IMR-90 (cell line): ENCODE results near the gene PCCA. TPM values are rescaled to one million over a fixed set of nuclear protein-coding genes. Genes with fewer than 3 reads are reported as not detected.

Experiments used
- ATAC-seq: fragments of 200-7000 bp; cut with Tn5 transposase; 2 replicates; pipeline ENCODE4 v1.9.1; 2020; ENCODE audit warnings: low read depth, mild to moderate bottlenecking, moderate library complexity
- BruUV-seq: library from RNA; stranded (reverse); fragments of 400-500 nt; replicated peaks from 2 replicates; lab custom pipeline; 2021; lab: Mats Ljungman, UMichigan
- CTCF ChIA-PET: fragments of 300-600 bp; formaldehyde crosslinking; extraction: SDS; loops from one replicate; lab custom pipeline; 2021; ENCODE audit warnings: antibody characterized with exemption; lab: Yijun Ruan, JAX
- POLR2A ChIA-PET: fragments of 300-600 bp; sonication (Branson Sonifier 250); formaldehyde crosslinking; loops from one replicate; lab custom pipeline; 2022; ENCODE audit warnings: antibody characterized with exemption; ENCODE audit not compliant: unreplicated experiment; lab: Charles Lee
- DNase-seq: peaks from one replicate; pipeline ENCODE4 v3.0.0; 2013
- H2AFZ ChIP-seq: replicated peaks from 2 replicates; pipeline ENCODE3; 2013; ENCODE audit warnings: low read length, mild to moderate bottlenecking; ENCODE audit not compliant: poor library complexity
- H2AK5ac ChIP-seq: 2 replicates; pipeline ENCODE4 v1.6.1; 2013; ENCODE audit warnings: low read depth, low read length, inconsistent platforms
- H2AK9ac ChIP-seq: replicated peaks from 2 replicates; pipeline ENCODE3; 2013; ENCODE audit warnings: mild to moderate bottlenecking, low read depth, low read length, moderate library complexity; ENCODE audit not compliant: poor library complexity
- H2BK120ac ChIP-seq: 2 replicates; pipeline ENCODE4 v1.6.1; 2013; ENCODE audit warnings: low read depth, low read length, inconsistent platforms
- H2BK15ac ChIP-seq: 3 replicates; pipeline ENCODE4 v1.6.1; 2013; ENCODE audit warnings: low read depth, low read length, inconsistent platforms
- H2BK20ac ChIP-seq: 2 replicates; pipeline ENCODE4 v1.6.1; 2013; ENCODE audit warnings: low read depth, mild to moderate bottlenecking, inconsistent platforms, low read length, moderate library complexity
- H2BK5ac ChIP-seq: 2 replicates; pipeline ENCODE4 v1.6.1; 2013; ENCODE audit warnings: mild to moderate bottlenecking, low read depth, low read length, inconsistent platforms; ENCODE audit not compliant: poor library complexity, severe bottlenecking
- H3K14ac ChIP-seq: replicated peaks from 2 replicates; pipeline ENCODE4 v1.6.1; 2013; ENCODE audit warnings: low read depth, low read length, inconsistent platforms
- H3K18ac ChIP-seq: 2 replicates; pipeline ENCODE4 v1.6.1; 2013; ENCODE audit warnings: low read depth, low read length, control low read depth
- H3K23ac ChIP-seq: 2 replicates; pipeline ENCODE4 v1.6.1; 2013; ENCODE audit warnings: low read depth, low read length, inconsistent platforms
- H3K27ac ChIP-seq: 2 replicates; pipeline ENCODE4 v1.5.1; 2013; ENCODE audit warnings: mild to moderate bottlenecking, control low read depth, low read length; ENCODE audit not compliant: insufficient read depth
- H3K27me3 ChIP-seq: 2 replicates; pipeline ENCODE4 v1.6.1; 2013; ENCODE audit warnings: low read length; ENCODE audit not compliant: control insufficient read depth, insufficient read depth
- H3K36me3 ChIP-seq: 2 replicates; pipeline ENCODE4 v1.6.1; 2013; ENCODE audit warnings: low read length, mixed read lengths; ENCODE audit not compliant: control insufficient read depth, insufficient read depth
- H3K4ac ChIP-seq: 2 replicates; pipeline ENCODE4 v1.6.1; 2013; ENCODE audit warnings: low read depth, low read length, inconsistent platforms
- H3K4me1 ChIP-seq: 2 replicates; pipeline ENCODE4 v1.6.1; 2013; ENCODE audit warnings: low read length, mixed read lengths; ENCODE audit not compliant: control insufficient read depth, insufficient read depth
- H3K4me2 ChIP-seq: 2 replicates; pipeline ENCODE4 v1.6.1; 2013; ENCODE audit warnings: low read depth, mild to moderate bottlenecking, control low read depth, low read length, moderate library complexity
- H3K4me3 ChIP-seq: 2 replicates; pipeline ENCODE4 v1.5.1; 2013; ENCODE audit warnings: low read depth, mild to moderate bottlenecking, control low read depth, low read length, moderate library complexity; ENCODE audit not compliant: insufficient read depth
- H3K56ac ChIP-seq: 2 replicates; pipeline ENCODE4 v1.6.1; 2013; ENCODE audit warnings: low read length, inconsistent platforms; ENCODE audit not compliant: insufficient read depth; ENCODE audit errors: extremely low read depth
- H3K79me1 ChIP-seq, 2 experiments: 2 replicates each; pipeline ENCODE4 v1.6.1; 2013; ENCODE audit warnings: low read length in 2 of 2, inconsistent platforms in 1 of 2, low read depth in 1 of 2
- H3K9ac ChIP-seq: 2 replicates; pipeline ENCODE4 v1.6.1; 2013; ENCODE audit warnings: low read depth, low read length, control low read depth
- H3K9me1 ChIP-seq: 2 replicates; pipeline ENCODE4 v1.6.1; 2013; ENCODE audit warnings: low read length, inconsistent platforms; ENCODE audit not compliant: insufficient read depth
- H3K9me3 ChIP-seq: 2 replicates; pipeline ENCODE4 v1.6.1; 2013; ENCODE audit warnings: low read length; ENCODE audit not compliant: control insufficient read depth, insufficient read depth
- H4K20me1 ChIP-seq: 2 replicates; pipeline ENCODE4 v1.6.1; 2013; ENCODE audit warnings: low read length, inconsistent platforms; ENCODE audit not compliant: insufficient read depth
- H4K5ac ChIP-seq: 2 replicates; pipeline ENCODE4 v1.6.1; 2013; ENCODE audit warnings: mild to moderate bottlenecking, low read depth, low read length, control low read depth
- H4K8ac ChIP-seq, 2 experiments: 2 replicates each; pipeline ENCODE4 v1.6.1; 2013; ENCODE audit warnings: low read depth in 2 of 2, low read length in 2 of 2, control low read depth in 1 of 2, inconsistent platforms in 1 of 2
- H4K91ac ChIP-seq: 2 replicates; pipeline ENCODE4 v1.6.1; 2013; ENCODE audit warnings: low read depth, low read length, inconsistent platforms; ENCODE audit not compliant: insufficient read depth
- FOS ChIP-seq: fragments of 150-350 bp; IDR thresholded peaks from 2 replicates; pipeline ENCODE4 v1.6.1; 2016; ENCODE audit warnings: low read depth, low read length
- MXI1 ChIP-seq: IDR thresholded peaks from 2 replicates; pipeline ENCODE4 v1.6.1; 2012; ENCODE audit warnings: low read depth, mild to moderate bottlenecking, low read length, moderate library complexity, borderline replicate concordance
- RFX5 ChIP-seq: IDR thresholded peaks from 2 replicates; pipeline ENCODE4 v1.8.0; 2012; ENCODE audit warnings: low read depth, mild to moderate bottlenecking, low read length, moderate library complexity
- SMC3 ChIP-seq: fragments of 150-350 bp; IDR thresholded peaks from 2 replicates; pipeline ENCODE4 v1.6.1; 2016; ENCODE audit warnings: low read depth, mild to moderate bottlenecking, antibody characterized with exemption, low read length, moderate library complexity
- WGBS, 2 experiments: methylation state at CpG; one replicate each; pipeline versions ENCODE4 v1.1.5 to v1.1.7; 2013; ENCODE audit warnings: missing lambda C conversion rate in 2 of 2; ENCODE audit not compliant: insufficient read length in 1 of 2; ENCODE audit errors: extremely low coverage in 2 of 2; 5-methylcytosine and 5-hydroxymethylcytosine counted together
- dilution Hi-C: fragments of 300-500 bp; cut with HindIII; formaldehyde crosslinking; loops from one replicate; pipeline ENCODE4 v1.14.3; 2018; ENCODE audit warnings: low sequenced_read_pairs; ENCODE audit not compliant: unreplicated experiment
- in situ Hi-C: fragments of 300-500 bp; cut with MboI; formaldehyde crosslinking; loops from 3 replicates; pipeline ENCODE4 v1.14.3; 2019; ENCODE audit warnings: low sequenced_read_pairs, inconsistent platforms, mixed read lengths
- intact Hi-C: fragments of 100-400 bp; cut with micrococcal nuclease; formaldehyde crosslinking; loops from 2 replicates; pipeline ENCODE4 v1.10.0; 2022
- polyA plus RNA-seq, 3 experiments: library from polyadenylated mRNA; depleted of rRNA; stranded (reverse); fragments of >200 nt; gene quantifications; 2 replicates each; pipeline ENCODE4 v1.2.3, GENCODE V29; 2012; ENCODE audit warnings: low replicate concordance in 1 of 3
- total RNA-seq: library from RNA; depleted of rRNA; stranded (reverse); fragments of >200 nt; gene quantifications from 2 replicates; pipeline ENCODE4 v1.2.3, GENCODE V29; 2012
- TF ChIP-seq, protein P1 (sequence below): fragments of 150-350 bp; IDR thresholded peaks from 2 replicates; pipeline ENCODE4 v1.6.1; 2016; ENCODE audit warnings: low read depth, mild to moderate bottlenecking, low read length, moderate library complexity, borderline replicate concordance
- TF ChIP-seq, protein P2 (sequence below): conservative IDR thresholded peaks from 2 replicates; pipeline ENCODE4 v1.5.1; 2012; ENCODE audit warnings: mild to moderate bottlenecking, low read depth, low read length, improper control_type of control experiment

Gene PCCA
- total and polyA plus RNA-seq, 2 of the 4 experiments (the other 2 are of a cell fraction) = 7.6 to 24.0 TPM

DNA sequence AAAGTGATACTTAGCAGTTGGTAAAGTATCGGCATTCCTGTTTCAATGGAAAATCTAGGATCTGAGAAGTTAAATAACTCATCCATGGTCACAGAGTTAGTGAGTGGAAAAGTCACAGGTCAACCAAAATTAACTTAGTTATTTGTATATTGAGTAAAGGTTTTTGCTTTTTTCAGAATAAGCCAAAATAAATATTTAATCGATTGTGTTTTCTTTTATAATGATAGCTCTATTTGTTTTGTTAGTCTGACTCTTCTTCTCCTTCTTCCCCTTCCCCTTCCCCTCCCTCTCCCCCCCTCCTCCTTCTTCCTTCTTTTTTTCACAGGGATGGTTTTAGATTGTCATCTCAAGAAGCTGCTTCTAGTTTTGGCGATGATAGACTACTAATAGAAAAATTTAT, 173.5 kb downstream of the PCCA start:
- no peaks in the 10 kb centered on the region for H3K27me3 ChIP-seq
- no peak overlapping the region for H2BK20ac ChIP-seq
- H3K56ac ChIP-seq = no peak overlapping the region
- H4K91ac ChIP-seq = no peak overlapping the region
- no peak overlapping the region for H3K23ac ChIP-seq
- H3K14ac ChIP-seq = no peak overlapping the region
- H4K20me1 ChIP-seq = no peaks in the 10 kb centered on the region
- H3K79me1 ChIP-seq = no peaks in the 10 kb centered on the region
- ATAC-seq (no peak), DNase-seq (no peak)
- H2BK15ac ChIP-seq = no peak overlapping the region
- no peak overlapping the region for H2BK120ac ChIP-seq
- dilution Hi-C loops = no loop called here
- TF ChIP-seq MXI1 (no peak), RFX5 (no peak), FOS (no peak), SMC3 (no peak)
- TF ChIP-seq, protein P1, sequence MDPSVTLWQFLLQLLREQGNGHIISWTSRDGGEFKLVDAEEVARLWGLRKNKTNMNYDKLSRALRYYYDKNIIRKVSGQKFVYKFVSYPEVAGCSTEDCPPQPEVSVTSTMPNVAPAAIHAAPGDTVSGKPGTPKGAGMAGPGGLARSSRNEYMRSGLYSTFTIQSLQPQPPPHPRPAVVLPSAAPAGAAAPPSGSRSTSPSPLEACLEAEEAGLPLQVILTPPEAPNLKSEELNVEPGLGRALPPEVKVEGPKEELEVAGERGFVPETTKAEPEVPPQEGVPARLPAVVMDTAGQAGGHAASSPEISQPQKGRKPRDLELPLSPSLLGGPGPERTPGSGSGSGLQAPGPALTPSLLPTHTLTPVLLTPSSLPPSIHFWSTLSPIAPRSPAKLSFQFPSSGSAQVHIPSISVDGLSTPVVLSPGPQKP = no peak
- TF ChIP-seq, protein P2, sequence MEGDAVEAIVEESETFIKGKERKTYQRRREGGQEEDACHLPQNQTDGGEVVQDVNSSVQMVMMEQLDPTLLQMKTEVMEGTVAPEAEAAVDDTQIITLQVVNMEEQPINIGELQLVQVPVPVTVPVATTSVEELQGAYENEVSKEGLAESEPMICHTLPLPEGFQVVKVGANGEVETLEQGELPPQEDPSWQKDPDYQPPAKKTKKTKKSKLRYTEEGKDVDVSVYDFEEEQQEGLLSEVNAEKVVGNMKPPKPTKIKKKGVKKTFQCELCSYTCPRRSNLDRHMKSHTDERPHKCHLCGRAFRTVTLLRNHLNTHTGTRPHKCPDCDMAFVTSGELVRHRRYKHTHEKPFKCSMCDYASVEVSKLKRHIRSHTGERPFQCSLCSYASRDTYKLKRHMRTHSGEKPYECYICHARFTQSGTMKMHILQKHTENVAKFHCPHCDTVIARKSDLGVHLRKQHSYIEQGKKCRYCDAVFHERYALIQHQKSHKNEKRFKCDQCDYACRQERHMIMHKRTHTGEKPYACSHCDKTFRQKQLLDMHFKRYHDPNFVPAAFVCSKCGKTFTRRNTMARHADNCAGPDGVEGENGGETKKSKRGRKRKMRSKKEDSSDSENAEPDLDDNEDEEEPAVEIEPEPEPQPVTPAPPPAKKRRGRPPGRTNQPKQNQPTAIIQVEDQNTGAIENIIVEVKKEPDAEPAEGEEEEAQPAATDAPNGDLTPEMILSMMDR = no peak
- no peak overlapping the region for H3K4me3 ChIP-seq
- CTCF ChIA-PET = interaction anchor here (0.6 kb wide), 1 partner anchor 16 kb away, joined by 3 read pairs; no protein-coding TSS in a partner anchor
- H3K36me3 ChIP-seq = no peaks in the 10 kb centered on the region
- no peak overlapping the region for H4K5ac ChIP-seq
- H3K9me1 ChIP-seq = no peaks in the 10 kb centered on the region
- no peak overlapping the region for H3K18ac ChIP-seq
- no peak overlapping the region for H2BK5ac ChIP-seq
- no peak overlapping the region for H3K4me2 ChIP-seq
- intact Hi-C loops = no loop called here
- no peak overlapping the region for H3K27ac ChIP-seq
- WGBS, 2 experiments = no CpG with 5 or more reads among the region's 3 CpGs
- POLR2A ChIA-PET = no interaction called here
- no peak overlapping the region for H2AK5ac ChIP-seq
- in situ Hi-C loops = no loop called here
- H3K4me1 ChIP-seq = no peaks in the 10 kb centered on the region
- H3K9ac ChIP-seq = no peak overlapping the region
- no peak overlapping the region for H3K4ac ChIP-seq
- H2AK9ac ChIP-seq = no peak overlapping the region
- H4K8ac ChIP-seq = no peak overlapping the region
- no TSS peak for BruUV-seq
- H2AFZ ChIP-seq = no peak overlapping the region
- H3K9me3 ChIP-seq = no peaks in the 10 kb centered on the region
